Right lobe of liver (tissue), 6 donors: ENCODE measurements around the gene SCUBE1. TPM values are rescaled to one million over a fixed set of nuclear protein-coding genes. Genes with fewer than 3 reads are reported as not detected.

Experiments
- ATAC-seq, 4 donors: fragments of 200-7000 bp; cut with Tn5 transposase; one replicate each; pipeline ENCODE4 v1.9.1; 2020; ENCODE audit warnings: mild to moderate bottlenecking in 4 of 4, moderate library complexity in 4 of 4
- DNase-seq, 3 donors: peaks; one replicate each; pipeline ENCODE4 v3.0.0-alpha.2; 2020
- H3K27ac ChIP-seq, 3 donors: fragments of 200-600 bp; one replicate each; pipeline ENCODE4 v1.8.0; 2022
- H3K27me3 ChIP-seq, 2 donors: fragments of 200-600 bp; one replicate each; pipeline ENCODE4 v1.8.0; 2022
- H3K36me3 ChIP-seq, 4 donors: fragments of 200-600 bp; sonication (generic) in 1 of 4; one replicate each; pipeline versions ENCODE4 v1.5.1 to v1.8.0; 2017 to 2022; ENCODE audit warnings: control low read depth in 1 of 4
- H3K4me1 ChIP-seq, 4 donors: fragments of 200-600 bp; sonication (generic) in 1 of 4; one replicate each; pipeline versions ENCODE4 v1.5.1 to v1.8.0; 2017 to 2022; ENCODE audit warnings: control low read depth in 1 of 4
- H3K4me3 ChIP-seq, 3 donors: fragments of 200-600 bp; one replicate each; pipeline ENCODE4 v1.8.0; 2022
- H3K9me3 ChIP-seq, 4 donors: fragments of 200-600 bp; sonication (generic) in 1 of 4; one replicate each; pipeline versions ENCODE4 v1.5.1 to v1.8.0; 2017 to 2022; ENCODE audit warnings: control low read depth in 1 of 4
- POLR2A ChIP-seq: fragments of 450-650 bp; IDR thresholded peaks from one replicate; pipeline ENCODE4 v1.6.1; 2017; ENCODE audit warnings: antibody characterized with exemption, mild to moderate bottlenecking
- WGBS: methylation state at CpG from one replicate; pipeline ENCODE4 v1.1.6; 2018; ENCODE audit warnings: low coverage, low lambda C conversion rate; ENCODE audit not compliant: insufficient coverage; ENCODE audit errors: missing lambda C conversion rate; 5-methylcytosine and 5-hydroxymethylcytosine counted together
- intact Hi-C, 2 donors: fragments of 100-400 bp; cut with DNase I; formaldehyde crosslinking; loops; one replicate each; pipeline versions ENCODE4 v1.11.2 to v1.14.1; 2022
- total RNA-seq, 6 experiments: library from RNA; depleted of rRNA in 2 of 6; stranded (reverse); fragments of >200 nt in 2 of 6; fragmentation: NEBNext Ultra II Directional in 3 of 6; extraction: Animal tissue kit (Norgen Biotek cat#: 25700) in 3 of 6; gene quantifications; one replicate each; pipeline versions ENCODE4 v1.1.0 to v1.2.4, GENCODE V29; 2016 to 2023
- TF ChIP-seq, protein P1 (sequence below), 4 donors: fragments of 200-600 bp in 3 of 4; fragments of 450-650 bp in 1 of 4; IDR thresholded peaks; one replicate each; pipeline versions ENCODE4 v1.5.1 to v1.8.0; 2016 to 2022; ENCODE audit warnings: antibody characterized with exemption in 4 of 4, mild to moderate bottlenecking in 2 of 4
- donor health status: DM: no; HTN: yes; CAD: no.
- donor health status: DM: no; HTN: no; CAD: no.
- donor health status: DM: no; HTN: no; CAD: no.
- donor health status: DM: no; HTN: yes; CAD: no.
- donor health status: DM: no; HTN: yes; CAD: no.

The SCUBE1 gene
- total RNA-seq, 6 experiments from 2014 or later = 0.73 to 11.7 (median 2.7) TPM

- TF ChIP-seq, protein P1, sequence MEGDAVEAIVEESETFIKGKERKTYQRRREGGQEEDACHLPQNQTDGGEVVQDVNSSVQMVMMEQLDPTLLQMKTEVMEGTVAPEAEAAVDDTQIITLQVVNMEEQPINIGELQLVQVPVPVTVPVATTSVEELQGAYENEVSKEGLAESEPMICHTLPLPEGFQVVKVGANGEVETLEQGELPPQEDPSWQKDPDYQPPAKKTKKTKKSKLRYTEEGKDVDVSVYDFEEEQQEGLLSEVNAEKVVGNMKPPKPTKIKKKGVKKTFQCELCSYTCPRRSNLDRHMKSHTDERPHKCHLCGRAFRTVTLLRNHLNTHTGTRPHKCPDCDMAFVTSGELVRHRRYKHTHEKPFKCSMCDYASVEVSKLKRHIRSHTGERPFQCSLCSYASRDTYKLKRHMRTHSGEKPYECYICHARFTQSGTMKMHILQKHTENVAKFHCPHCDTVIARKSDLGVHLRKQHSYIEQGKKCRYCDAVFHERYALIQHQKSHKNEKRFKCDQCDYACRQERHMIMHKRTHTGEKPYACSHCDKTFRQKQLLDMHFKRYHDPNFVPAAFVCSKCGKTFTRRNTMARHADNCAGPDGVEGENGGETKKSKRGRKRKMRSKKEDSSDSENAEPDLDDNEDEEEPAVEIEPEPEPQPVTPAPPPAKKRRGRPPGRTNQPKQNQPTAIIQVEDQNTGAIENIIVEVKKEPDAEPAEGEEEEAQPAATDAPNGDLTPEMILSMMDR (IDR thresholded peaks at IDR 0.05) = no peak
- no peak for TF ChIP-seq POLR2A
- no peak overlapping the region for H3K27ac ChIP-seq
- peak in 1 of 4 donors; percentile 10 for ATAC-seq
- WGBS = 79% methylated on average over 4 of the region's 11 CpGs
- no peaks in the 10 kb centered on the region for H3K27me3 ChIP-seq
- no peak for DNase-seq
- H3K36me3 ChIP-seq = no peaks in the 10 kb centered on the region
- intact Hi-C loops = no loop called here
- no peak overlapping the region for H3K4me3 ChIP-seq
- H3K4me1 ChIP-seq = no peaks in the 10 kb centered on the region
- no peaks in the 10 kb centered on the region for H3K9me3 ChIP-seq
Observed at GRCh38 chr22:43199541-43199940, 143.6 kb downstream of the SCUBE1 start.

DNA sequence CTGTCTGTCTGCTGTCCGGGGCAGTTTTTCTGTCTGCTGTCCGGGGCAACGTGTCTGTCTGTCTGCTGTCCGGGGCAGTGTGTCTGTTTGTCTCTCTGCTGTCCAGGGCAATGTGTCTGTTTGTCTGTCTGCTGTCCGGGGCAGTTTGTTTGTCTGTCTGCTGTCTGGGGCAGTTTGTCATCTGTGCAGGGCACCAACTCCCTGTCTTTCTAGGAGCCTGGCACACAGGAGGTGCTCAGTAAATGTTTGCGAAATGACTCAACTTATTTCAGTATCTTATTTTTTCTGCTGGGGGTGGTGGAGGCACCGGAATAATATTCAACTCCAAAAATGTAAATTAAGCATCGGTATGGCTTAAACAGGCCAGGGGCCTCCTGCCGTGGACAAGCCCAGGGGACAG is 144.2 kb downstream of the SCUBE1 start:
- 59% methylated on average over 5 of the region's 9 CpGs for WGBS
- DNase-seq = no peak
- ATAC-seq = peak in 2 of 4 donors; percentile 10 to 64
- H3K27me3 ChIP-seq = no peaks in the 10 kb centered on the region
- no peak overlapping the region for H3K27ac ChIP-seq
- no peak for TF ChIP-seq POLR2A
- TF ChIP-seq, protein P1 (IDR thresholded peaks at IDR 0.05) = no peak
- intact Hi-C loops = no loop called here
- no peaks in the 10 kb centered on the region for H3K36me3 ChIP-seq
- H3K9me3 ChIP-seq = no peaks in the 10 kb centered on the region
- no peak overlapping the region for H3K4me3 ChIP-seq
- H3K4me1 ChIP-seq = no peaks in the 10 kb centered on the region

- no peak for TF ChIP-seq POLR2A
- TF ChIP-seq, protein P1 (IDR thresholded peaks at IDR 0.05) = no peak
- Histone ChIP-seq H3K27me3 (no peaks in the 10 kb centered on the region), H3K4me1 (no peaks in the 10 kb centered on the region), H3K9me3 (no peaks in the 10 kb centered on the region), H3K4me3 (no peak overlapping the region), H3K36me3 (no peaks in the 10 kb centered on the region), H3K27ac (no peak overlapping the region)
- no CpG with 5 or more reads among the region's 5 CpGs for WGBS
- ATAC-seq (peak in 1 of 4 donors; percentile 21), DNase-seq (no peak)
- intact Hi-C loops = no loop called here
Observed at GRCh38 chr22:43198126-43198525, 145.0 kb downstream of the SCUBE1 start.

DNA sequence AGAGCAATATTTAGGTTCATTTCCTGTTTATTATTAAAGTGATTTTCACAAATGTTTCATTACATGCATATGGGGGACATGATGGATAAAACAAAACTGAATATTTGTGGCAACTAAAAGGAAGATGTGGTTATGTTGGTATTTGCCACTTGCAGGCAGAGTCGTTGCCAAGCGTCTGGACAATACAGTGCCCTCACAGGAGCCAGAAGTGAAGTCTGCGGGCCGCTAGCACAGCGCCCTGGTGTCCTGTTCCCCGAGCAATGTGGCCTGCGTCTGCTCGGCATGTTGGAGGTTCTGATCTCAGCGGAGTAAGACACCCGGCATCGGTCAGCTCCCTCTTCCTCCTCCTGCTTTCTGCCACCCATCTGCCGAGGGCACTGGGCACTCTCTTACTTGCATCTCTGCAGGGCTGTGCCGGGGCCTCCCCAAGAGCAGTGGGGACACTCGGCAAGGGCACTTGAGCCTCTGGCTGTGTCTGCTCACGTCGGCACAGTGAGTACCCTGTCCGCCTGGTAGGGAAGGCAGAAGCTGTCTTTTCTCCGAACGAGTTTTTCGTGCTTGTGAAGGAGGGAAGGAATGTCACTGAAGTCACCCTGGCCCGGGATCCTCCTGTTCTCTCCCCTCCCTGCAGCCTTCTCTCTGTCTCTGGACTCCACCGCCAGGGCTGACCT is 145.8 kb downstream of the SCUBE1 start:
- H3K27me3 ChIP-seq = no peaks in the 10 kb centered on the region
- intact Hi-C loops = no loop called here
- WGBS = 43% methylated on average over 3 of the region's 22 CpGs
- TF ChIP-seq, protein P1 (IDR thresholded peaks at IDR 0.05) = no peak
- TF ChIP-seq POLR2A = no peak
- no peak overlapping the region for H3K27ac ChIP-seq
- no peaks in the 10 kb centered on the region for H3K9me3 ChIP-seq
- H3K4me1 ChIP-seq = no peaks in the 10 kb centered on the region
- no peak overlapping the region for H3K4me3 ChIP-seq
- H3K36me3 ChIP-seq = no peaks in the 10 kb centered on the region
- no peak for DNase-seq
- no peak for ATAC-seq

GRCh38 chr22:43191831-43192230 is 151.3 kb downstream of the SCUBE1 start:
- no peak for DNase-seq
- no peak overlapping the region for H3K4me3 ChIP-seq
- H3K27me3 ChIP-seq = no peaks in the 10 kb centered on the region
- no peaks in the 10 kb centered on the region for H3K36me3 ChIP-seq
- intact Hi-C loops = no loop called here
- no peaks in the 10 kb centered on the region for H3K4me1 ChIP-seq
- H3K27ac ChIP-seq = no peak overlapping the region
- TF ChIP-seq, protein P1 (IDR thresholded peaks at IDR 0.05) = no peak
- TF ChIP-seq POLR2A = no peak
- no peak for ATAC-seq
- H3K9me3 ChIP-seq = no peaks in the 10 kb centered on the region
